ENCODE results near the gene SHC3. TPM values are rescaled to one million over a fixed set of nuclear protein-coding genes. Genes with fewer than 3 reads are reported as not detected.

SHC3 gene
- polyA plus RNA-seq, 1 donor from 2014 or later = 22.9 TPM

GRCh38 chr9:89161221-89161620 is 17.4 kb downstream of the SHC3 start:
- Histone ChIP-seq H3K9me3 (ENCODE audit: low read length) (no peaks in the 10 kb centered on the region), H3K9me2 (ENCODE audit: insufficient read depth, low read length) (no peaks in the 10 kb centered on the region), H3K4me2 (ENCODE audit: low read length) (no peak overlapping the region), H3K36me3 (ENCODE audit: insufficient read depth, low read length) (no peaks in the 10 kb centered on the region), H2AFZ (ENCODE audit: low read depth, low read length) (no peak overlapping the region), H3K79me2 (replicated peaks; ENCODE audit: insufficient read depth, low read length) (no peaks in the 10 kb centered on the region), H3K9ac (ENCODE audit: low read length) (no peak overlapping the region), H4K20me1 (ENCODE audit: insufficient read depth) (no peaks in the 10 kb centered on the region), H3F3A (ENCODE audit: insufficient read depth, low read length, poor library complexity, severe bottlenecking) (no peaks in the 10 kb centered on the region), H3K4me3 (ENCODE audit: low read length) (no peak overlapping the region), H3K27ac (ENCODE audit: low read length) (no peak overlapping the region), H3K27me3 (ENCODE audit: insufficient read depth, low read depth, low read length) (no peaks in the 10 kb centered on the region)
- no peak for TF ChIP-seq EZH2 (IDR thresholded peaks at IDR 0.05; ENCODE audit: borderline replicate concordance, insufficient read depth, low read length, poor library complexity, severe bottlenecking)
- no peak for TF ChIP-seq REST (IDR thresholded peaks at IDR 0.05; ENCODE audit: borderline replicate concordance)
- TF ChIP-seq MXI1 (conservative IDR thresholded peaks at IDR 0.05; ENCODE audit: poor library complexity, severe bottlenecking) = no peak
- no peak for TF ChIP-seq SMC3 (conservative IDR thresholded peaks at IDR 0.05; ENCODE audit: poor library complexity)
- TF ChIP-seq TAF1 (IDR thresholded peaks at IDR 0.05; ENCODE audit: low read depth) = no peak
- no peak for TF ChIP-seq CTCF (IDR thresholded peaks at IDR 0.05; ENCODE audit: poor library complexity, severe bottlenecking)
- TF ChIP-seq POLR2AphosphoS5 (IDR thresholded peaks at IDR 0.05) = no peak
- TF ChIP-seq EP300 (conservative IDR thresholded peaks at IDR 0.05; ENCODE audit: poor library complexity, severe bottlenecking) = no peak
- TF ChIP-seq RAD21 (conservative IDR thresholded peaks at IDR 0.05) = no peak

- no peak overlapping the region for H3K4me3 ChIP-seq (ENCODE audit: low read length)
- H3K9me3 ChIP-seq (ENCODE audit: low read length) = no peaks in the 10 kb centered on the region
- no peaks in the 10 kb centered on the region for H3K27me3 ChIP-seq (ENCODE audit: insufficient read depth, low read depth, low read length)
- H4K20me1 ChIP-seq (ENCODE audit: insufficient read depth) = no peaks in the 10 kb centered on the region
- H3K27ac ChIP-seq (ENCODE audit: low read length) = no peak overlapping the region
- H3K4me2 ChIP-seq (ENCODE audit: low read length) = no peak overlapping the region
- no peaks in the 10 kb centered on the region for H3K36me3 ChIP-seq (ENCODE audit: insufficient read depth, low read length)
- no peak overlapping the region for H3K9ac ChIP-seq (ENCODE audit: low read length)
- no peak overlapping the region for H2AFZ ChIP-seq (ENCODE audit: low read depth, low read length)
- TF ChIP-seq SMC3 (conservative IDR thresholded peaks at IDR 0.05; ENCODE audit: poor library complexity) = no peak
- no peak for TF ChIP-seq CTCF (IDR thresholded peaks at IDR 0.05; ENCODE audit: poor library complexity, severe bottlenecking)
- TF ChIP-seq MXI1 (conservative IDR thresholded peaks at IDR 0.05; ENCODE audit: poor library complexity, severe bottlenecking) = no peak
- no peak for TF ChIP-seq REST (IDR thresholded peaks at IDR 0.05; ENCODE audit: borderline replicate concordance)
- TF ChIP-seq TAF1 (IDR thresholded peaks at IDR 0.05; ENCODE audit: low read depth) = no peak
- no peak for TF ChIP-seq EZH2 (IDR thresholded peaks at IDR 0.05; ENCODE audit: borderline replicate concordance, insufficient read depth, low read length, poor library complexity, severe bottlenecking)
- TF ChIP-seq POLR2AphosphoS5 (IDR thresholded peaks at IDR 0.05) = no peak
- no peak for TF ChIP-seq EP300 (conservative IDR thresholded peaks at IDR 0.05; ENCODE audit: poor library complexity, severe bottlenecking)
- TF ChIP-seq RAD21 (conservative IDR thresholded peaks at IDR 0.05) = no peak
- H3F3A ChIP-seq (ENCODE audit: insufficient read depth, low read length, poor library complexity, severe bottlenecking) = no peaks in the 10 kb centered on the region
- H3K9me2 ChIP-seq (ENCODE audit: insufficient read depth, low read length) = no peaks in the 10 kb centered on the region
- H3K79me2 ChIP-seq (replicated peaks; ENCODE audit: insufficient read depth, low read length) = peaks cover 1% of the 10 kb centered on the region
Measured at GRCh38 chr9:89160806-89161205, 17.8 kb downstream of the SHC3 start.

Data from neural cell (in vitro differentiated cells).